HEK293 (cell line): Measurements from ENCODE around the gene CDRT4.

Experiments used
- CTCF ChIA-PET: fragments of 350-600 bp; formaldehyde crosslinking; extraction: SDS; loops from one replicate; lab custom pipeline; 2021; ENCODE audit warnings: antibody characterized with exemption; lab: Yijun Ruan, JAX
- POLR2A ChIA-PET: fragments of 300-600 bp; formaldehyde crosslinking; extraction: SDS; loops from one replicate; lab custom pipeline; 2020; ENCODE audit warnings: antibody characterized with exemption, inconsistent platforms; lab: Yijun Ruan, JAX
- H3K27ac ChIP-seq: fragments of 200-500 bp; sonication (Bioruptor generic); 2 replicates; pipeline ENCODE4 v1.5.1; 2014; ENCODE audit warnings: low read depth, low read length, control low read depth, inconsistent platforms; ENCODE audit errors: extremely low read depth
- H3K36me3 ChIP-seq, 2 experiments: fragments of 200-500 bp in 1 of 2; sonication (Bioruptor generic) in 1 of 2; 1 replicate in 1 of 2; 2 replicates in 1 of 2; pipeline ENCODE4 v1.5.1; 2014 to 2017; ENCODE audit warnings: inconsistent platforms in 2 of 2, low read length in 2 of 2; ENCODE audit not compliant: control insufficient read depth in 2 of 2, insufficient read depth in 1 of 2
- H3K4me1 ChIP-seq: fragments of 200-500 bp; sonication (Bioruptor generic); 2 replicates; pipeline ENCODE4 v1.5.1; 2014; ENCODE audit warnings: mild to moderate bottlenecking, low read length, inconsistent platforms; ENCODE audit not compliant: control insufficient read depth, insufficient read depth
- H3K4me3 ChIP-seq: 2 replicates; pipeline ENCODE4 v1.5.1; 2011; ENCODE audit warnings: low read depth, mild to moderate bottlenecking, control low read depth, low read length, moderate library complexity
- H3K9me3 ChIP-seq: fragments of 200-500 bp; sonication (Bioruptor generic); 2 replicates; pipeline ENCODE4 v1.5.1; 2014; ENCODE audit warnings: low read depth, low read length, inconsistent platforms; ENCODE audit not compliant: control insufficient read depth, insufficient read depth
- HIC1 ChIP-seq: fragments of 450-650 bp; formaldehyde crosslinking; IDR thresholded peaks from 2 replicates; pipeline ENCODE4 v1.5.1; 2016; ENCODE audit warnings: missing biosample characterization, missing genetic modification characterization
- ZNF112 ChIP-seq: fragments of 450-650 bp; formaldehyde crosslinking; IDR thresholded peaks from 2 replicates; pipeline ENCODE4 v1.5.0; 2017; ENCODE audit warnings: missing biosample characterization, missing genetic modification characterization
- ZNF146 ChIP-seq: fragments of 450-650 bp; formaldehyde crosslinking; IDR thresholded peaks from 2 replicates; pipeline ENCODE4 v1.5.1; 2016; ENCODE audit warnings: missing biosample characterization, missing genetic modification characterization
- ZNF16 ChIP-seq: fragments of 450-650 bp; formaldehyde crosslinking; IDR thresholded peaks from 2 replicates; pipeline ENCODE4 v1.5.1; 2016; ENCODE audit warnings: low read depth, missing biosample characterization, missing genetic modification characterization
- ZNF174 ChIP-seq: fragments of 450-650 bp; formaldehyde crosslinking; IDR thresholded peaks from 2 replicates; pipeline ENCODE4 v1.5.0; 2017; ENCODE audit warnings: missing biosample characterization, mild to moderate bottlenecking, missing genetic modification characterization
- ZNF211 ChIP-seq: fragments of 450-650 bp; formaldehyde crosslinking; IDR thresholded peaks from 2 replicates; pipeline ENCODE4 v1.5.1; 2016; ENCODE audit warnings: low read depth, missing biosample characterization, missing genetic modification characterization
- ZNF223 ChIP-seq: fragments of 450-650 bp; formaldehyde crosslinking; IDR thresholded peaks from 2 replicates; pipeline ENCODE4 v1.5.1; 2016; ENCODE audit warnings: missing biosample characterization, missing genetic modification characterization
- ZNF23 ChIP-seq: fragments of 450-650 bp; formaldehyde crosslinking; IDR thresholded peaks from 2 replicates; pipeline ENCODE4 v1.5.1; 2016; ENCODE audit warnings: missing biosample characterization, missing genetic modification characterization, borderline replicate concordance
- ZNF26 ChIP-seq: fragments of 450-650 bp; formaldehyde crosslinking; IDR thresholded peaks from 2 replicates; pipeline ENCODE4 v1.5.1; 2016; ENCODE audit warnings: missing biosample characterization, missing genetic modification characterization
- ZNF266 ChIP-seq: fragments of 450-650 bp; formaldehyde crosslinking; IDR thresholded peaks from 2 replicates; pipeline ENCODE4 v1.5.1; 2016; ENCODE audit warnings: missing biosample characterization, missing genetic modification characterization, low read depth
- ZNF335 ChIP-seq: fragments of 450-650 bp; formaldehyde crosslinking; conservative IDR thresholded peaks from 2 replicates; pipeline ENCODE4 v1.5.1; 2016; ENCODE audit warnings: missing biosample characterization, missing genetic modification characterization
- ZNF501 ChIP-seq: fragments of 450-650 bp; formaldehyde crosslinking; IDR thresholded peaks from 2 replicates; pipeline ENCODE4 v1.5.1; 2016; ENCODE audit warnings: missing biosample characterization, missing genetic modification characterization
- ZNF513 ChIP-seq: fragments of 450-650 bp; IDR thresholded peaks from 2 replicates; pipeline ENCODE4 v1.5.1; 2018; ENCODE audit warnings: missing biosample characterization, missing genetic modification characterization
- ZNF558 ChIP-seq: fragments of 450-650 bp; formaldehyde crosslinking; IDR thresholded peaks from 2 replicates; pipeline ENCODE4 v1.5.1; 2016; ENCODE audit warnings: missing biosample characterization, missing genetic modification characterization
- ZNF658 ChIP-seq: fragments of 450-650 bp; formaldehyde crosslinking; IDR thresholded peaks from 2 replicates; pipeline ENCODE4; 2016; ENCODE audit warnings: missing biosample characterization, missing genetic modification characterization
- ZNF677 ChIP-seq: fragments of 450-650 bp; IDR thresholded peaks from 2 replicates; pipeline ENCODE4 v1.5.0; 2018; ENCODE audit warnings: missing biosample characterization, mild to moderate bottlenecking, missing genetic modification characterization, moderate library complexity
- ZNF707 ChIP-seq: fragments of 450-650 bp; formaldehyde crosslinking; IDR thresholded peaks from 2 replicates; pipeline ENCODE4 v1.5.1; 2016; ENCODE audit warnings: missing biosample characterization, missing genetic modification characterization
- ZSCAN23 ChIP-seq: fragments of 450-650 bp; formaldehyde crosslinking; IDR thresholded peaks from 2 replicates; pipeline ENCODE4 v1.5.1; 2016; ENCODE audit warnings: missing biosample characterization, missing genetic modification characterization
- ZXDB ChIP-seq: fragments of 450-650 bp; formaldehyde crosslinking; IDR thresholded peaks from 2 replicates; pipeline ENCODE4 v1.5.1; 2016; ENCODE audit warnings: missing biosample characterization, missing genetic modification characterization

The CDRT4 gene

GRCh38 chr17:15434956-15435355 is 32.5 kb downstream of the CDRT4 start:
- Histone ChIP-seq H3K36me3 (peaks cover 0 to 22% of the 10 kb centered on the region in 2 experiments; a peak in 1 of 3 replicates), H3K4me1 (peaks cover 6% of the 10 kb centered on the region; the same call in 1 of the 2 replicates), H3K27ac (no peak overlapping the region), H3K4me3 (no peak overlapping the region), H3K9me3 (no peaks in the 10 kb centered on the region)
- POLR2A ChIA-PET: no interaction called here
- CTCF ChIA-PET: interaction anchor here (0.5 to 6.9 kb wide), 2 partner anchors 68 to 155 kb away, joined by 3 to 43 read pairs; no protein-coding TSS in a partner anchor
- no peak for TF ChIP-seq ZNF335 (tag by site-specific recombination)
- TF ChIP-seq ZNF501 (tag by site-specific recombination): no peak
- TF ChIP-seq ZNF558 (tag by site-specific recombination): no peak

GRCh38 chr17:15432807-15433611 is 34.4 kb downstream of the CDRT4 start:
- Histone ChIP-seq H3K4me3 (no peak overlapping the region), H3K36me3 (peaks cover 0 to 12% of the 10 kb centered on the region in 2 experiments; a peak in 1 of 3 replicates), H3K9me3 (no peaks in the 10 kb centered on the region), H3K27ac (no peak overlapping the region), H3K4me1 (peaks cover 6% of the 10 kb centered on the region; the same call in 1 of the 2 replicates)
- ChIA-PET POLR2A (no interaction called here), CTCF (no interaction called here)
- TF ChIP-seq HIC1 (tag by site-specific recombination) (no peak), ZNF513 (tag by site-specific recombination) (no peak), ZNF266 (tag by site-specific recombination) (no peak), ZNF26 (no peak), ZNF23 (no peak), ZNF146 (no peak), ZNF707 (tag by site-specific recombination) (no peak), ZNF211 (tag by site-specific recombination) (no peak), ZNF174 (tag by site-specific recombination) (no peak), ZNF677 (no peak), ZSCAN23 (no peak), ZXDB (no peak), ZNF223 (tag by site-specific recombination) (no peak), ZNF112 (tag by site-specific recombination) (no peak), ZNF658 (no peak), ZNF16 (no peak)
